GM12873 (cell line): Measurements from ENCODE around the gene KSR1.

Experiments
- CTCF ChIP-seq: IDR thresholded peaks from 2 replicates; pipeline ENCODE4 v1.5.1; 2012; ENCODE audit warnings: low read depth, mild to moderate bottlenecking, moderate library complexity, low read length, control low read depth; ENCODE audit not compliant: insufficient read depth; ENCODE audit errors: missing control alignments

Gene KSR1

DNA sequence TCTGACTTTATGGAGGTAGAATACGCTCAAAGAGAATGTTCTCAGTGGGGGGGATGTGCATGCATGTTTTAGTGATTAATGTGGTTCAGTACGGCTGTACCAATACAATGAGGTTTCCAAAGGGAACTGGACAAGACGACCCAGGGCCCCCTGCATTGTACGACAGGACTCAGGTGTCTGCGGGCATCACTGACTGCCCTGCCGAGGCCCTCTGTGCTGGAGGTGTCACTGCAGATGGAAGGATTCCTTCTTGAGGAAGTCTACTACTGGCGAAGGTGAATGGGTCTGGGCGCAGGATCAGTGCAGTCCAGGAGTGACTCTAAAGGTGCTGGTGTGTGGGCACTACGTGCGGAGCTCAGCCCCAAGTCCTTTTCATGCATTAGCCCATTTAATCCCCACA is 171.3 kb downstream of the KSR1 start:
- TF ChIP-seq CTCF: no peak

- no peak for TF ChIP-seq CTCF
Measured at GRCh38 chr17:27628376-27628775, 172.1 kb downstream of the KSR1 start.

GRCh38 chr17:27630607-27631410 is 174.6 kb downstream of the KSR1 start, which contains the start of gene LGALS9:
LGALS9 (plus strand) TSS chr17:27631188; CDS start chr17:27631266, 78 bp downstream.
- TF ChIP-seq CTCF: no peak

DNA sequence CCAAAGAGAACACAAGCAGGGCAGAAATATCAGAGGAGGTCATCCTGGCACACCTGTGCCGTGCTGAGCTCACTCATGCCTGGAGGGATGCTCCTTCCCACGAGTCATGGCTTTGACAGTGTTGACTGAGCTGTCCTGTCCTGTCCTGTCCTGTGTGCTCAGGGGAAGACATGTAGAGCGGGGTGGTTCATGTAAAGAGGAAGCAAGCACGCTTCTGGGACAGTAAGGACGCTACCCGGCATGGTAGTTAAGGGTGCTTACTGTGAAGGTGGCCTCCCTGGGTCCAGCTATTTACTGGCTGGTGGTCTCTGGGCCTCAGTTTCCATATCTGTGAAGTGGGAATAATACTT is 175.1 kb downstream of the KSR1 start:
- TF ChIP-seq CTCF: no peak

DNA sequence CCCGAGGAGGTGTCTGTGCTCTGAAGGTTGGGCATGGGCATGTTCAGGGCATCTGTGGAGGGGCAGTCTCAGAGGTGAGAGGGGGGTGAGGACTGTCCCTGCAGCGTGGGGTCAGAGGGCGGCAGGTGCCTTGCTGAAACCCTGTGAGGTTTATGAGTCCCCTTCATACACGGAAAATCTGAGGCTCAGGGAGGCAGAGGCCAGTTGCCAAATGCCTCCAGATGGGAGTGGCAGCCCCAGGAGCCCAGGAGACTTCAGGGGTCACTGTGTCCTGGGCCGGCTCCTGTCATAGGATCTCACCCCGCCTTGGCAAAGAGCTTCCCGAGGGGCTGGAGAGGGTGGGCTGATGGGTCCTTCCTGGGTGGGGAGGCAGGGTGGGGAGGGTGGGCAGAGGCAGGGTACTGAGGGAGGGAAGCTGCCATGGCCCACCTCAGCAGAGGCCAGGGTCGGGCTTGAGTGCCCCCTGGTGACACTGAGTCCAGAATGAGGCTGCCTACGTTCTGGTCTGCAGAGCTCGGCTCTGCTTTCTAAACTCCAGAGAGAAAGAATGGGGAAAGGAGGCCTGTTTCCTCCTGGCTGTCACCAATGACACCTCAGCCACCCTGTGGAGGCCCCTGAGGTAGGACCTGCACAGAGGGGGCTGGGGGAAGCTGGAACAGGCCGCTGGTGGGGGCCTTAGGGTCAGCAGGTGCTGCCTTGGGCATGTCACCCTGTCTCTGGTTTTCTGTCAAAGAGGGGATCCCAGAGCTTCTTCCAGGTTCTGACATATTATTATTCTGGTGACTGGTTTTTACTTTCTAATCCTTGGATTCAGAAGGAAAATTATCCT is 175.9 kb downstream of the KSR1 start:
- peak; percentile 43 for TF ChIP-seq CTCF

- TF ChIP-seq CTCF: no peak
Measured at GRCh38 chr17:27633312-27634025, 177.2 kb downstream of the KSR1 start.

- TF ChIP-seq CTCF: no peak
Measured at GRCh38 chr17:27634026-27634335, 177.7 kb downstream of the KSR1 start.
